Measurements from ENCODE around the gene ZNF232.
A peak's percentile ranks its signal among the peaks of the same experiment; 100 is the strongest.
"Not testable (repeated sequence)": the region's sequence is repeated elsewhere in the genome, so short reads cannot be mapped to it uniquely, and the experiment has no call there.

The ZNF232 gene

GRCh38 chr17:5128905-5129535 lies 17.3 kb upstream of the ZNF232 start:
- no peak for DNase-seq

GRCh38 chr17:5128387-5128786 lies 16.7 kb upstream of the ZNF232 start:
- not testable (repeated sequence) for DNase-seq

DNA sequence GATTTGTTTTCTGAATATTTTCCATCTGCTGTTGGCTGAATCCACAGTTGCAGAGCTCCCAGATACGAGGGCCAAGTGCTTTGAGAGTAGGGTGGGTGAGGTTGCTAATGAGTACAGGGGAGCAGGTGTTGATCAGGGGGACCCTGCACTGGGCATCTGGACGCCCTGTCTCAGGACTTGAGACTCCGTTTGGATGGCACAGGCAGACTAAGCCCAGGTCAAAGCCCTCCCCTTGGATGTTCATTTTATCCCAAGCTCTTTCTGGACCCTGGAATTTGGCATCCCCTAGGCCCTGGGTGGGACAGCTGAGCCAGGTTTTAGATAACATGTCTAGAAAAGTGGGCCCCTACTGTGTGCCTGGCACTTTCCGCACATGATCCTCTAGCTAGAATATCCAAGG lies 16.2 kb upstream of the ZNF232 start:
- no peak for DNase-seq

DNA sequence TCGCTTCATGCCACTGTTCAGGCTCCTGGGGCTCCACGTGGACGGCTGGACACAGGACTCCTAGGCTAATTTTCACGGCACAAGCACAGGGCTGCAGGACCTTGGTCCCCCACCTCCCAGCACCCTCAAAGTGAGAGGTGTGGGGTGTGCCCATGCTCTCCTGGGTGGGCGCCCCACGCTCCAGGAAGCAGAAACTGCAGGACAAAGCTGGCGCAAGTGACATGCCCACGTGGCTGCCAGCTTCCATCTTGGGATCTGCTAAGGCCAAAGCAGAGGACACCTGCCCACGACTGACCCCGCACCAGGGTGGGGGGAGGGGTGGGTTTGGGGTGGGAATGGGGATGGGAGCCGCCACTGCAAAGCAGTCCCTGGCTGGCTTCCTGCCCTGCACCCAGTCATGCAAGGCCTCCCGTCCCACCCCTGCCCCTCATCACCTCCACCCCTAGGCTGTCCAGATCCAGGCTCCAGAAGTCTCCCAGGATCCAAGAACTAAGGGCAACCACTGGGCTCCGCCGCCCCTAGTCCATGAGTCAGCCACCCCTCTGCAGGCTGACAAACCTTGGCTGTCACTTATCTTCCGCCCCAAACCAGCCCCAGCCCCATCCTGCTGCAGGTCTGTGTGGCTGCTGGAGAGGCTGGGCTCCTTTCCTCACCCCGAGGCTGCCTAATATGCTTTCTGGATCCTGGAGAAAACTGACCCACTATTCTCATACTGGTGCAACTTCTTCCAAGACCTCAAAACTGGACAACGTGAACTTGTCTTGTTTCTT lies 15.2 kb upstream of the ZNF232 start:
- DNase-seq: no peak

DNA sequence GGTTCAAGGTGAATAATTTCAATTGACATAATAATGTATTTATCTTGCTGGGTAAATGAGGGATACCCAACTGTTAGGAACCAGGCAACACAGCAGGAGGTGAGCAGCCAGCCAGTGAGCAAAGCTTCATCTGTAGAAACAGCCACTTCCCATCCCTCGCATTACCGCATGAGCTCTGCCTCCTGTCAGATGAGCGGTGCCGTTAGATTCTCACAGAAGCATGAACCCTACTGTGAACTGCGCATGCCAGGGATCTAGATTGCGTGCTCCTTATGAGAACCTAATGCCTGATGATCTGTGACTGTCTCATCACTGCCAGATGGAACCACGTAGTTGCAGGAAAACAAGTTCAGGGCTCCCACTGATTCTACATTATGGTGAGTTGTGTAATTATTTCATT lies 13.2 kb upstream of the ZNF232 start:
- DNase-seq: not testable (repeated sequence)

DNA sequence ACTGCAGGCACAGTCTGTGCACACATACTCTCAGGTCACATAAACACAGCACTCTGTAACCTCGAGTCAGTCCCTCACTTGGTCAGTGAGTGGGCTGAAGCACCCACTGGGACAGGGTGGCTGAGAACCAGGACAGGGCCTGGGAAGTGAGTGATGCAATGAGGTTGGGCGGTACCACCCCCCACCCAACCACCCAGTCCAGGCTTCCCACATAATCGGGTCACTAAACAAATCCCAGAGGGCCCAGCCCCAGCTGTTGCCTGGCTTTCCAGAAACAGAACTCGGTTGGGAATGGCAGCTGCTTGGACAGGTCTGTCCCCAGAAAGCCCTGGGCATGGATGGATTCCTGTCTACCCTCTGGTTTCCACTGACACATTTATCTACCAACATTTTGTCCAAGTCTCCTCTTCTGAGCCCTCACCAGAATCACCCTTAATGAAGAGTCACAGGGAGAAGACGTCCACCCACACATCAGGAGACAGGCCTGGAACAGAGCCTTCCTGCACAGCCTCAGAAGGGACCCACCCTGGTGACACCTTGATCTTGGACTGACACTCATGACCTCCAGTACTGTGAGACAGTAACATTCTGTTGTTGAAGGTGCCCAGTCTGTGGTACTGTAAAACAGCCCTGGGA lies 12.6 kb upstream of the ZNF232 start:
- not testable (repeated sequence) for DNase-seq

DNA sequence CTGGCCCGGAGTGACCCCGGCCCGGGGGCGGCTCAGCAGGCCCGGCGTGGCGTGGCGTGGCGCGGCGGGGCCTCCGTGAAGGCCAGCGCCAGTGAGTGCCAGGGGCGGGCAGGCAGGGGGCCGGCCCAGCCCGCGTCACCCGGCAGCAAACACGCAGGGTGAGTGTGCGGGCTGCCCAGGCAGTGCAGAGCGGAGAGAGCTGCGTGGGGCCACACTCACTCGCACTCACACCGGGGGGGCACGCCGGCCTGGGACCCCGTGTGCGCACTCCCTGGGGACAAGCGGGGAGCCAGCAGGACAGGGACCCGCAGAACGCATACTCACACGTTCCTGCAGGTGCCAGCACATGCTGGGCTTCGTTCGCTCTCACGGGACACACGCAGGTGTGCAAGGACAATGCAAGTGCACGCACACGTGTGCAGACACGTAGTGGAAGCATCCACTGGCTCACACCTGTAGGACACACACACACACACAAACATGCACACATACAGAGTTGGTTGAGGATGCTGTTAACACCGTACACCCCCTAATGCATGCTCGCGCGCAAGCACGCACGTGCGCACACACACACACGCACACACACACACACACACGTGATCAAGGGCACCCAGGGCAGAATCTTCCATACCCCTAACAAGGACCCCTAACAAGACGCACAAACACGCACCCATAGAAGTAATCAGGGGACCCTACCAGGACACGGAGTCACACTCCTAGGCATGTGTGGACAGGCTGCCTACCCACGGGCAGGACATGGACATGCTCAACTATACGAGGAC lies 11.9 kb upstream of the ZNF232 start:
- no peak for DNase-seq

DNA sequence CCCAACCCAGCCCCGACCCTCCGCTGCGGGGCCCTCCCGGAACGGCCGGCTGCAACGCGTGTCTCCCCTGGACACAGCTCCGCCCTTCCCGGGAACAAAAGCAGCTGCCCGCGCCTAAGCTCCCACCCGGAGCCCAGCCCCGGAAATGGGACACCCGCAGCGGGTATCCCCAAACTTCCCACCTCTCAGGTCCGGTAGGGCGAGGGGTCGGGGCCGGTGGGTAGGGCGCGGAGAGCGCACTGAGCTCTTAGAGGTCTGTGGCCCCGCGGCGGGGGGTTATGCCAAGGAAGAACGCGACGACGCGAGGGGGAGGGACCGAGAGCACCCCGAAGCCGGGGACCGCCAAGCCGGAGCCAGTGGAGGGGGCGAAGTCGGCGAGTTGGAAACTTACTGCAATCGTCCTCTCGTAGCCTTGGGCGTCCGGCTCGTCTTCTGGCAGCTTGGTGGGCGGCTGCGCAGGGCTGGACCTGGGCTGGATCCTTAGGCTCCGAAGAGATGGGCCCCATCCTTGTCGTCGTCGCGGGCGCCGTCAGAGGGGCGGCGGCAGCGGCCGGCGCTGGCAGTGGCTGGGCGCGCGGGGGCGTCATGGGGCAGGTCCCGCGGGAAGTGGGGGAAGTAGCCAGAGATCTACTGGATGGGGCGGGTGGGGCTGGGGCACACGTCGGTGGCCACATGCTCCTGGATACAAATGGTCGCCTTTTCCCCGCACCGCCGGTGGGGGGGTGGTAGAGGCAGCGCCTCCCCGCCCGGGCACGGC lies 11.1 kb upstream of the ZNF232 start:
- no peak for DNase-seq

- not testable (repeated sequence) for DNase-seq
Measured at GRCh38 chr17:5122056-5122455, 10.4 kb upstream of the ZNF232 start.

DNA sequence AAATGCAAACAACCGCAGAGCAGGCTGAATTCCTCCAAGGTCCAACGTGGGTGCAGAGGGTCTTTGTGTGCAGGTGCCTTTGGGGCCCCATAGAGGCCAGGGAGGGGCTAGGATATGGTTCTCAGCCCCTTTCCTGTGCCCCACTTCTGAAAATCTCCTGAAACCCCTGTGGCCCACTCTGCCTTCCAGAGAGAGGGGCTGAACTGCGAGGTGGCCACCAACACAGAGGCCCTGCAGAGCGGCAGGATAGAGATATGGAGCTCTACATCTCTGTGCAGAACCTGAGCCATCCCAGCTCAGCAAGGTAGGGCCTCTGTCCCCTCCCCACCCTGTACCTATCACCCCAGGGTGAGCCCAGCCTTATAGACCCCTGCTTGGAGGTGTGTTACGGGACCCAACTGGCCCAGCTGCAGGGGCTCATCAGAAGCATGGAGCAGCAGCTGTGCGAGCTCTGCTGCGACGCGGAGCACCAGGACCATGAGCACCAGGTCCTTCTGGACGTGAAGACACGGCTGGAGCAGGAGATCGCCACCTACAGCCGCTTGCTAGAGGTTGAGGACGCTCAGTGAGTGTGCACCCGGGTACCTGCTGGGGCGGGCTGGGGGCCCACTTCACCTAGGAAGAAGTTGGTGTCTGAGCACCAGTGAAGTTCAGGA lies 9.6 kb upstream of the ZNF232 start:
- DNase-seq: no peak

- DNase-seq: not testable (repeated sequence)
Measured at GRCh38 chr17:5120436-5121185, 8.9 kb upstream of the ZNF232 start.

- DNase-seq: no peak
Measured at GRCh38 chr17:5120036-5120435, 8.4 kb upstream of the ZNF232 start.

DNA sequence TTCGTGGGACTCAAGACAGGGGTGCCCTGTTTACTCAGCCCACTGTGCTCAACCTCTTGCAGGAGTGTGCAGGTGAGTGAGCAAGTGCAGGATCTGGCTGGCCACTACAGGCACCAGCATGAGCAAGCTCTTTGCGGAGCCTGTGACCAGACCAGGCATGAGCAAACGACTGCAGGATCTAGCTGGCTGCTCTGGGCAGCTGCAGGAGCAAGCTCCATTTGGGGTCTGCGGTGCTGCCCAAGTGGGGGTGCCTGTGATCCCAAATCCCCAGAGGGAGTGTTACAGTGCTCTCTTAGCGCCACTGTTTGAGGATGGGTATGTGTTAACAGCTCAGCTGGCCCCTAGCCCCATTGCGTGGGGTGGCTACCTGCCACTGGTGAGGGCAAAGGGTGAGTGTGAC lies 6.5 kb upstream of the ZNF232 start:
- DNase-seq: no peak

DNA sequence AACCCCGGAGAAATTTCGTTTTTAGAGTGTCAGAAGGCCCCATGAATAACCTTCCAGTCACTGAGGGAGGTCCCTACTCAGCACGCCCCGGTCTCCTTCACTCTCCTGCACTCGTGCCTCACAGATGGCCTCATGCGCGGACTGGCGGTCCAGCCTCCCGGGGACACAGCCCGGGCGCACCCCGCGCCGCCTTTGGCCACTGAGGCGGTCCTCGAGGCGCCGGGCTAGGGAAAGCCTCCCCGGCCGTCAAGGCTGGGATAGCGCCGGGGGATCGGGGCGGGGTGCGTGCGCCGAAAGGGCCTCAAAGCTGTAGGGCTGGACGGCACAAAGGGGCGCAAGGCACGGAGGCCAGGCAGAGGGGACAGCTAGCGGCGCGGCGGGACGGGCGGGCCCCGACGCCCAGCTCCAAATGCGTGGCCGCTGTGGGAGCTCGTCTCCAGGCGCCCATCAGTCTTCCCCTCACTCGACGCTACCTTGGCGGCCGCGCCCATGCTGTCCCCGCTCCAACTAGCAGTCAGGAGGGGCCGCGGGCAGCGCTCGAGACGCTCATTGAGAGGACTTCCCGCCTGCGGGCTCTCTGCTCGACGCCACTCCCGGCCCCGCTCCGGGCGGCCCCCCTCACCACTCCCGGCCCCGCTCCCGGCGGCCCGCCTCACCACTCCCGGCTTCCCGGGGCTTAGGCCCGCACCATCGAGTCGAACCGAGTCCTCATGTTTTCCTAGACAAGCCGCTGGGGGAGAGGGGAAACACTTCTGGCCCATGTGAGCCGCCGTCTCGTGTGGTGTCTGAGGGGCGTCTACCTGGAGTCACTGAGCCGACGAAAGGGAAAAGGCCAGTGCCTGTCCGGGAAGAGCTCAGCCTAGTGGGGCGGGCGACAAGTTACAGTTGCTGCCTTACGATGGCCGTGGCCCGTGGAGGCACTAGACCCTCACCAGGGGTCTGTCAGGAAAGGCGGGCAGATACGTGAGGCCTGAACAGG lies 4.3 kb upstream of the ZNF232 start, which contains the start of gene USP6:
Gene USP6, plus strand, starts transcription at position 360 of the 979 bp plus-strand sequence. CDS start 14,336 bp downstream, outside the sequence.
- no peak for DNase-seq

DNA sequence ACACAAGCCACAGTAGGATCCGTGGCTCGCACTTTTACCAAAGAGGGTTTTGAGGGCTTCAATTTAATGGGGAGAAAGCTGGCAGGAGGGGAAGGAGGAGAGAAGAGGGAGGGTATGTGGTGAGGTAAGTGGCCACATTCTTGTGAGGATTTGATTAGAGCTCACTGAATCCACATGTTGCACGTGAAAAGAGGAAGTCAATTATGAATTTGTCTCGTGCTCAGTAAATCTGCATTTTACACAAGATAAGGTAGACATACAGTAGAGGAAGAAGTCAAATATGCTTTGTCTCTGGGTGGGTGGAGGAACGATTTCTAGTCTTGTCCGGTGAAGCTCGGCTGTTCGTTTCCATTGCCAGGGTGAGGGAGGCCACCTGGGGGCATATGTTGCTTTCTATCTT lies 862 bp downstream of the ZNF232 start:
- no peak for DNase-seq

GRCh38 chr17:5100832-5101231 lies 10.8 kb downstream of the ZNF232 start:
- DNase-seq: no peak

- no peak for DNase-seq
Measured at GRCh38 chr17:5099271-5099670, 12.4 kb downstream of the ZNF232 start.

DNA sequence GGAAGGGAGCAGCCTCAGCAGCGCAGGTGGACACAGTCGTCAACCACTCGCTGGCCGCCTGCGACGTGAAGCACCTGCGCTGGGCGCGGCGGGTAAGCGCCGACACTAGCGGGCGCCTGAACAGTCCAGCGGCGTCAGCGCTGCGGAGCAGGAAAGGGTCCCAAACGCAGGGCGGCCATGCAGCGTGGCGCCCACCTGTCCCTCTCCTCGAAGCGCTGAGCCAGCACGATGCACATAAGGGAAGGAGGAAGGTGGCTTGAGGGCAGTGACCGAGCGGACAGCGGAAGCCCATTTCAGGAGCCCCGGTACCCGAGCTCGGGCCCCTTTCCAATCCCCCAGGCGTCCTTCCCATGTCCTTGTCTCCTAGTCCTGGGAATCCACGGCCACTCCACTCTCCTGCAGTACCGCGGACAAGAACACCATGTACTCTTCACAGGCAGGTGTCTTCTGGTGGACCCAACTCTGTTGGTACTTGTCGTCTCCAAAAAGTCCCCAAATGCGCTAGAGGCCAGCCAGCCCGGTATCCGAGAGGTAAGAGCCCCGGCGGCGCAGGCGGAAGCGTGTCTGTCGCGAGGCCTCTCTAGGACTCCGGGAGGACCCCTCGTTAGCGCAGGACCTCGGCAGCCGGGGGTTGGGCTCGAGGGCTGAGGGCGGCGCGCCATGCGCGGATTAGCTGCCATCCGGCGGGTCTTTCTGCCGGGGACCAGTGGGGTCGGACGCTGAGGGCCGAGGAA lies 14.4 kb downstream of the ZNF232 start:
- peak in 1 of 2 donors; percentile 18 for DNase-seq

GRCh38 chr17:5096731-5097100 lies 15.0 kb downstream of the ZNF232 start:
- DNase-seq: no peak
